Endothelial cell of umbilical vein (primary cell): ENCODE data around the gene NAV2. TPM values are rescaled to one million over a fixed set of nuclear protein-coding genes. Genes with fewer than 3 reads are reported as not detected.

Experiments
- BruUV-seq: library from RNA; stranded (reverse); fragments of 400-500 nt; replicated peaks from 2 replicates; lab custom pipeline; 2021; lab: Mats Ljungman, UMichigan
- CTCF ChIA-PET: fragments of 300-600, 350-600 bp; sonication (Branson Sonifier 250); formaldehyde crosslinking; loops from one replicate; lab custom pipeline; 2021; ENCODE audit warnings: antibody characterized with exemption, inconsistent platforms; lab: Charles Lee
- POLR2A ChIA-PET: fragments of 300-600, 350-600 bp; sonication (Branson Sonifier 250); formaldehyde crosslinking; loops from one replicate; lab custom pipeline; 2021; ENCODE audit warnings: antibody characterized with exemption, inconsistent platforms; lab: Charles Lee
- DNase-seq: peaks from one replicate; pipeline ENCODE4 v3.0.0-alpha.2; 2011; ENCODE audit warnings: low read depth, low spot score
- FAIRE-seq: peaks from 2 replicates; lab custom pipeline; 2011; peaks lifted over from hg19 to GRCh38; lab: Jason Lieb, UNC
- H2AFZ ChIP-seq: 2 replicates; pipeline ENCODE4 v1.6.0; 2012; ENCODE audit warnings: low read depth, low read length, control low read depth, inconsistent platforms
- H3K27ac ChIP-seq: 2 replicates; pipeline ENCODE4 v1.5.1; 2011; ENCODE audit warnings: low read depth, mild to moderate bottlenecking, control low read depth, low read length, moderate library complexity; ENCODE audit not compliant: insufficient read depth
- H3K27me3 ChIP-seq, 2 experiments: 2 replicates each; pipeline versions ENCODE4 v1.6.0 to v1.6.1; 2011; ENCODE audit warnings: low read length in 2 of 2, mixed read lengths in 1 of 2; ENCODE audit not compliant: control insufficient read depth in 2 of 2, insufficient read depth in 2 of 2
- H3K36me3 ChIP-seq, 2 experiments: 2 replicates in 1 of 2; 3 replicates in 1 of 2; pipeline ENCODE4 v1.5.1; 2011; ENCODE audit warnings: low read length in 2 of 2, mild to moderate bottlenecking in 1 of 2, moderate library complexity in 1 of 2; ENCODE audit not compliant: control insufficient read depth in 2 of 2, insufficient read depth in 2 of 2; ENCODE audit errors: extremely low read depth in 1 of 2
- H3K4me1 ChIP-seq: 3 replicates; pipeline ENCODE4 v1.5.1; 2011; ENCODE audit warnings: mild to moderate bottlenecking, low read length; ENCODE audit not compliant: control insufficient read depth, insufficient read depth; ENCODE audit errors: extremely low read depth
- H3K4me2 ChIP-seq: 2 replicates; pipeline ENCODE4 v1.6.1; 2011; ENCODE audit warnings: low read length, control low read depth, mixed read lengths; ENCODE audit not compliant: insufficient read depth
- H3K4me3 ChIP-seq, 3 experiments: fragments of 200-600 bp in 1 of 3; sonication (generic), shearing (Covaris generic) in 1 of 3; replicated peaks in 1 of 3; 2 replicates each; pipeline ENCODE4 v1.5.1; 2011 to 2016; ENCODE audit warnings: control low read depth in 3 of 3, low read length in 3 of 3, mild to moderate bottlenecking in 2 of 3, inconsistent platforms in 1 of 3, low read depth in 1 of 3, moderate library complexity in 1 of 3; ENCODE audit not compliant: insufficient read depth in 1 of 3
- H3K79me2 ChIP-seq: 2 replicates; pipeline ENCODE4 v1.6.0; 2012; ENCODE audit warnings: low read length, inconsistent platforms; ENCODE audit not compliant: control insufficient read depth, insufficient read depth
- H3K9ac ChIP-seq: replicated peaks from 2 replicates; pipeline ENCODE3; 2011; ENCODE audit warnings: low read length, control low read depth; ENCODE audit not compliant: insufficient read depth; ENCODE audit errors: extremely low read depth
- H3K9me1 ChIP-seq: replicated peaks from 3 replicates; pipeline ENCODE4 v1.6.0; 2011; ENCODE audit warnings: mild to moderate bottlenecking, low read length; ENCODE audit not compliant: control insufficient read depth, insufficient read depth; ENCODE audit errors: extremely low read depth
- H3K9me3 ChIP-seq: replicated peaks from 2 replicates; pipeline ENCODE4 v1.5.1; 2012; ENCODE audit warnings: low read length, inconsistent platforms; ENCODE audit not compliant: control insufficient read depth, insufficient read depth
- H4K20me1 ChIP-seq: replicated peaks from 2 replicates; pipeline ENCODE3; 2011; ENCODE audit warnings: mild to moderate bottlenecking, low read length; ENCODE audit not compliant: control insufficient read depth, insufficient read depth; ENCODE audit errors: extremely low read depth
- EZH2 ChIP-seq: IDR thresholded peaks from 2 replicates; pipeline ENCODE4 v1.6.1; 2012; ENCODE audit warnings: borderline replicate concordance, low read depth, mild to moderate bottlenecking, moderate library complexity, low read length, inconsistent platforms; ENCODE audit not compliant: severe bottlenecking
- FOS ChIP-seq: IDR thresholded peaks from 2 replicates; pipeline ENCODE4 v1.6.1; 2011; ENCODE audit warnings: mild to moderate bottlenecking, low read length, moderate library complexity, borderline replicate concordance; ENCODE audit not compliant: insufficient read depth
- GATA2 ChIP-seq: IDR thresholded peaks from 2 replicates; pipeline ENCODE4 v1.7.0; 2011; ENCODE audit warnings: low read depth, mild to moderate bottlenecking, moderate library complexity, mixed read lengths, low read length; ENCODE audit not compliant: insufficient read length, insufficient read depth
- JUN ChIP-seq: IDR thresholded peaks from 2 replicates; pipeline ENCODE4 v1.6.1; 2011; ENCODE audit warnings: borderline replicate concordance, low read depth; ENCODE audit not compliant: insufficient read length, insufficient read depth
- MAX ChIP-seq: IDR thresholded peaks from 2 replicates; pipeline ENCODE4 v1.6.1; 2011; ENCODE audit not compliant: insufficient read depth, insufficient read length
- MYC ChIP-seq: IDR thresholded peaks from one replicate; pipeline ENCODE4 v1.6.1; 2011; ENCODE audit warnings: mild to moderate bottlenecking, low read depth, low read length
- POLR2A ChIP-seq: IDR thresholded peaks from 2 replicates; pipeline ENCODE4 v1.6.1; 2012; ENCODE audit warnings: low read depth, mild to moderate bottlenecking, control low read depth, low read length
- POLR2AphosphoS5 ChIP-seq: IDR thresholded peaks from 2 replicates; pipeline ENCODE4 v1.6.1; 2012; ENCODE audit warnings: low read depth, mild to moderate bottlenecking, control low read depth, low read length, moderate library complexity; ENCODE audit not compliant: insufficient read depth
- dilution Hi-C: fragments of 300-500 bp; cut with MboI; formaldehyde crosslinking; loops from one replicate; pipeline ENCODE4 v1.15.0; 2019; ENCODE audit warnings: low sequenced_read_pairs; ENCODE audit not compliant: extremely low pct_ligation_motif_present
- intact Hi-C: fragments of 100-400 bp; cut with micrococcal nuclease; formaldehyde crosslinking; loops from one replicate; pipeline ENCODE4 v1.10.0; 2022
- polyA plus RNA-seq, 4 experiments: library from polyadenylated mRNA; depleted of rRNA in 3 of 4; stranded (reverse) in 3 of 4; unstranded in 1 of 4; fragments of >200 nt; gene quantifications; 2 replicates each; pipeline versions ENCODE4 v1.2.1 to v1.2.3, GENCODE V29; 2011 to 2012; ENCODE audit warnings: missing spikeins in 1 of 4
- total RNA-seq: library from RNA; stranded (reverse); gene quantifications from 2 replicates; pipeline ENCODE4 v1.2.3, GENCODE V29; 2021
- TF ChIP-seq, protein P1 (sequence below), 2 donors: IDR thresholded peaks; 1 replicate in 1 of 2; 2 replicates in 1 of 2; pipeline ENCODE4 v1.5.1; 2011; ENCODE audit warnings: low read length in 2 of 2, mild to moderate bottlenecking in 2 of 2, moderate library complexity in 2 of 2, control low read depth in 1 of 2, inconsistent platforms in 1 of 2, low read depth in 1 of 2; ENCODE audit not compliant: insufficient read depth in 1 of 2; ENCODE audit errors: extremely low read depth in 1 of 2

Gene NAV2
- total and polyA plus RNA-seq, 2 donors (not counting 3 experiments of a cell fraction or from before 2014, with no cell fraction given): 10.9 to 68.0 TPM

- no peak for FAIRE-seq
- CTCF ChIA-PET: interaction anchor here (1.4 kb wide), 1 partner anchor 11 kb away, joined by 8 read pairs; no protein-coding TSS in a partner anchor
These were observed 17.8 kb upstream of the NAV2 start for GRCh38 chr11:19694796-19695345.

DNA sequence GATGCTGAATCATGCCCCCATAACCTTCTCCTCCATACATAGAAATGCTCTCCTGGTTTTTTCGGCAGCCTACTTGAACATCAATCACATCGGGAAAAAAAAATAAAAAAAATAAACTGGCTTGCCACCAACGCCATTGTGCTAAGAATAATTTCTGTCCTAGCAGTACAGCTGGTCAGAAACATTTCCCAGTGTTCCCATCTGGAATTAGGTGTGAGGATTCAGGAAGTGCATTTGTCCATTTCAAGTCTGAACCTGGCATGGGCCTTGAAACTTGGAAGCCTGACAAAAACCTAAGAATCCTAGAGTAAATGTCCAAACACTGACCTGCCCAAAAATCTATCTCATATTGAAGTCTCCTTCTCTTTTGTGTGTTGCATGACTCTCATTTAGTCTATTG, 16.6 kb upstream of the NAV2 start:
- DNase-seq (no peak), FAIRE-seq (no peak)
- ChIA-PET CTCF (no interaction called here), POLR2A (no interaction called here)
- dilution Hi-C loops (no loop called here), intact Hi-C loops (no loop called here)
- Histone ChIP-seq H3K79me2 (no peaks in the 10 kb centered on the region), H3K36me3 (no peaks in the 10 kb centered on the region), H3K4me1 (no peaks in the 10 kb centered on the region), H3K4me3 (no peak overlapping the region), H3K27ac (no peak overlapping the region), H3K4me2 (no peak overlapping the region), H4K20me1 (no peaks in the 10 kb centered on the region), H3K9me3 (no peaks in the 10 kb centered on the region), H2AFZ (no peak overlapping the region), H3K9me1 (no peaks in the 10 kb centered on the region), H3K27me3 (no peaks in the 10 kb centered on the region), H3K9ac (no peak overlapping the region)
- no TSS peak for BruUV-seq
- TF ChIP-seq, protein P1, sequence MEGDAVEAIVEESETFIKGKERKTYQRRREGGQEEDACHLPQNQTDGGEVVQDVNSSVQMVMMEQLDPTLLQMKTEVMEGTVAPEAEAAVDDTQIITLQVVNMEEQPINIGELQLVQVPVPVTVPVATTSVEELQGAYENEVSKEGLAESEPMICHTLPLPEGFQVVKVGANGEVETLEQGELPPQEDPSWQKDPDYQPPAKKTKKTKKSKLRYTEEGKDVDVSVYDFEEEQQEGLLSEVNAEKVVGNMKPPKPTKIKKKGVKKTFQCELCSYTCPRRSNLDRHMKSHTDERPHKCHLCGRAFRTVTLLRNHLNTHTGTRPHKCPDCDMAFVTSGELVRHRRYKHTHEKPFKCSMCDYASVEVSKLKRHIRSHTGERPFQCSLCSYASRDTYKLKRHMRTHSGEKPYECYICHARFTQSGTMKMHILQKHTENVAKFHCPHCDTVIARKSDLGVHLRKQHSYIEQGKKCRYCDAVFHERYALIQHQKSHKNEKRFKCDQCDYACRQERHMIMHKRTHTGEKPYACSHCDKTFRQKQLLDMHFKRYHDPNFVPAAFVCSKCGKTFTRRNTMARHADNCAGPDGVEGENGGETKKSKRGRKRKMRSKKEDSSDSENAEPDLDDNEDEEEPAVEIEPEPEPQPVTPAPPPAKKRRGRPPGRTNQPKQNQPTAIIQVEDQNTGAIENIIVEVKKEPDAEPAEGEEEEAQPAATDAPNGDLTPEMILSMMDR (IDR thresholded peaks at IDR 0.05; ENCODE audit: extremely low read depth in 1 of 2, insufficient read depth in 1 of 2, low read depth in 1 of 2, low read length in 2 of 2): no peak
- no peak for TF ChIP-seq GATA2
- no peak for TF ChIP-seq POLR2A
- no peak for TF ChIP-seq JUN
- no peak for TF ChIP-seq MAX
- no peak for TF ChIP-seq POLR2AphosphoS5
- TF ChIP-seq EZH2: no peak
- no peak for TF ChIP-seq FOS
- no peak for TF ChIP-seq MYC

More at GRCh38 chr11:19694796-19695345, 17.8 kb upstream of the NAV2 start:
- Histone ChIP-seq H3K27ac (no peak overlapping the region), H3K9ac (no peak overlapping the region), H3K9me3 (no peaks in the 10 kb centered on the region), H2AFZ (no peak overlapping the region), H3K79me2 (no peaks in the 10 kb centered on the region), H3K4me1 (no peaks in the 10 kb centered on the region), H3K4me2 (no peak overlapping the region), H4K20me1 (no peaks in the 10 kb centered on the region), H3K9me1 (no peaks in the 10 kb centered on the region), H3K36me3 (no peaks in the 10 kb centered on the region), H3K27me3 (no peaks in the 10 kb centered on the region), H3K4me3 (no peak overlapping the region)
- DNase-seq: no peak
- dilution Hi-C loops (no loop called here), intact Hi-C loops (no loop called here)
- POLR2A ChIA-PET: no interaction called here
- TF ChIP-seq POLR2AphosphoS5 (no peak), JUN (no peak)
- TF ChIP-seq, protein P1 (IDR thresholded peaks at IDR 0.05; ENCODE audit: extremely low read depth in 1 of 2, insufficient read depth in 1 of 2, low read depth in 1 of 2, low read length in 2 of 2): no peak
- BruUV-seq: no TSS peak
